MM.1S (cell line): ENCODE data around the gene CIZ1.

Experiments used
- DNase-seq: peaks from one replicate; pipeline ENCODE4 v3.0.0-alpha.2; 2015
- H2AFZ ChIP-seq: fragments of 300-600 bp; sonication (generic); 2 replicates; pipeline ENCODE4 v1.6.0; 2016; ENCODE audit warnings: antibody characterized with exemption, low read length
- H3F3A ChIP-seq: fragments of 300-600 bp; sonication (generic); 2 replicates; pipeline ENCODE4 v1.6.1; 2016; ENCODE audit warnings: mild to moderate bottlenecking, antibody characterized with exemption, low read length, moderate library complexity, mixed read lengths; ENCODE audit not compliant: insufficient read depth
- H3K27ac ChIP-seq: fragments of 300-600 bp; sonication (generic); 2 replicates; pipeline ENCODE4 v1.5.1; 2016; ENCODE audit warnings: mild to moderate bottlenecking, low read length
- H3K27me3 ChIP-seq: fragments of 300-600 bp; sonication (generic); replicated peaks from 2 replicates; pipeline ENCODE4 v1.6.0; 2016; ENCODE audit warnings: low read length; ENCODE audit not compliant: insufficient read depth
- H3K36me3 ChIP-seq: fragments of 300-600 bp; sonication (generic); replicated peaks from 2 replicates; pipeline ENCODE4 v1.6.1; 2016; ENCODE audit warnings: mild to moderate bottlenecking, low read length, mixed read lengths; ENCODE audit not compliant: insufficient read depth
- H3K4me1 ChIP-seq: fragments of 300-600 bp; sonication (generic); 2 replicates; pipeline ENCODE4 v1.6.1; 2016; ENCODE audit warnings: low read length, mixed read lengths
- H3K4me2 ChIP-seq: fragments of 300-600 bp; sonication (generic); 2 replicates; pipeline ENCODE4 v1.6.0; 2016; ENCODE audit warnings: low read depth, low read length
- H3K4me3 ChIP-seq: fragments of 300-600 bp; sonication (generic); 2 replicates; pipeline ENCODE4 v1.5.1; 2016; ENCODE audit warnings: low read length, mixed read lengths
- H3K79me2 ChIP-seq: fragments of 300-600 bp; sonication (generic); 2 replicates; pipeline ENCODE4 v1.6.1; 2016; ENCODE audit warnings: mixed run types, low read length, mixed read lengths
- H3K9ac ChIP-seq: fragments of 300-600 bp; sonication (generic); 2 replicates; pipeline ENCODE4 v1.6.1; 2016; ENCODE audit warnings: low read length, mixed read lengths
- H3K9me2 ChIP-seq: fragments of 300-600 bp; sonication (generic); replicated peaks from 2 replicates; pipeline ENCODE4 v1.6.1; 2016; ENCODE audit warnings: mild to moderate bottlenecking, low read length, mixed read lengths; ENCODE audit not compliant: insufficient read depth
- H3K9me3 ChIP-seq: fragments of 300-600 bp; sonication (generic); replicated peaks from 2 replicates; pipeline ENCODE4 v1.6.1; 2016; ENCODE audit warnings: mild to moderate bottlenecking, low read length, mixed read lengths; ENCODE audit not compliant: insufficient read depth
- H4K20me1 ChIP-seq: fragments of 300-600 bp; sonication (generic); 2 replicates; pipeline ENCODE4 v1.6.1; 2016; ENCODE audit warnings: mild to moderate bottlenecking, low read length, moderate library complexity, mixed read lengths; ENCODE audit not compliant: insufficient read depth
- EZH2 ChIP-seq: fragments of 300-600 bp; sonication (generic); optimal IDR thresholded peaks from 2 replicates; pipeline ENCODE3; 2017; ENCODE audit warnings: low read depth, mild to moderate bottlenecking, antibody characterized with exemption, low read length, mixed read lengths
- EZH2phosphoT487 ChIP-seq: fragments of 300-600 bp; sonication (generic); IDR thresholded peaks from 2 replicates; pipeline ENCODE4 v1.6.1; 2018; ENCODE audit warnings: antibody characterized with exemption, low read length
- TF ChIP-seq, protein P1 (sequence below): fragments of 300-600 bp; sonication (generic); IDR thresholded peaks from 2 replicates; pipeline ENCODE4 v1.5.1; 2016; ENCODE audit warnings: antibody characterized with exemption, low read length, mixed read lengths

CIZ1 gene

DNA sequence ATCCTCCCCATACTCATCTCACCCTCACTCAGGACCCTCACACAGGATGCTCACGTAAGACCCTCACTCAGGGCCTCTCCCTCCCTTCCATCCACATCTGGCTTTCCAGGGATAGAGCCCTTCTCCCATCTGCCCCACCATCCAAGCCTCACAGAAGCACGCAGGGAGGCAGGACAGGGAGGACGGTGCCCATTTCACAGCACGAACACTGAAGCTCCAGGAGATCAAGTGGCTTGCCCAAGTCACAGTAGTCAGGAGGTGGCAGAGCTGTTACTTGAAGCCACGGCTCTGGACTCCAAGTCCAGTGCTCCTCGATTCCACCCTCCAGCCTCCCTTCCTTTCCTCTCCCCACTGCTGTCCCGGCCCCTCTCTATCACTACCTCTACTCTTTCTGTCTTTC, 33.5 kb upstream of the CIZ1 start:
- TF ChIP-seq, protein P1, sequence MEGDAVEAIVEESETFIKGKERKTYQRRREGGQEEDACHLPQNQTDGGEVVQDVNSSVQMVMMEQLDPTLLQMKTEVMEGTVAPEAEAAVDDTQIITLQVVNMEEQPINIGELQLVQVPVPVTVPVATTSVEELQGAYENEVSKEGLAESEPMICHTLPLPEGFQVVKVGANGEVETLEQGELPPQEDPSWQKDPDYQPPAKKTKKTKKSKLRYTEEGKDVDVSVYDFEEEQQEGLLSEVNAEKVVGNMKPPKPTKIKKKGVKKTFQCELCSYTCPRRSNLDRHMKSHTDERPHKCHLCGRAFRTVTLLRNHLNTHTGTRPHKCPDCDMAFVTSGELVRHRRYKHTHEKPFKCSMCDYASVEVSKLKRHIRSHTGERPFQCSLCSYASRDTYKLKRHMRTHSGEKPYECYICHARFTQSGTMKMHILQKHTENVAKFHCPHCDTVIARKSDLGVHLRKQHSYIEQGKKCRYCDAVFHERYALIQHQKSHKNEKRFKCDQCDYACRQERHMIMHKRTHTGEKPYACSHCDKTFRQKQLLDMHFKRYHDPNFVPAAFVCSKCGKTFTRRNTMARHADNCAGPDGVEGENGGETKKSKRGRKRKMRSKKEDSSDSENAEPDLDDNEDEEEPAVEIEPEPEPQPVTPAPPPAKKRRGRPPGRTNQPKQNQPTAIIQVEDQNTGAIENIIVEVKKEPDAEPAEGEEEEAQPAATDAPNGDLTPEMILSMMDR: no peak
- TF ChIP-seq EZH2phosphoT487 (no peak), EZH2 (no peak)
- Histone ChIP-seq H3F3A (no peaks in the 10 kb centered on the region), H2AFZ (no peak overlapping the region), H3K4me2 (no peak overlapping the region), H3K27ac (no peak overlapping the region), H3K79me2 (no peaks in the 10 kb centered on the region), H3K9me3 (no peaks in the 10 kb centered on the region), H3K36me3 (no peaks in the 10 kb centered on the region), H3K9ac (no peak overlapping the region), H3K4me3 (no peak overlapping the region), H3K4me1 (no peaks in the 10 kb centered on the region), H4K20me1 (no peaks in the 10 kb centered on the region), H3K27me3 (peaks cover 58% of the 10 kb centered on the region), H3K9me2 (no peaks in the 10 kb centered on the region)
- DNase-seq: no peak

DNA sequence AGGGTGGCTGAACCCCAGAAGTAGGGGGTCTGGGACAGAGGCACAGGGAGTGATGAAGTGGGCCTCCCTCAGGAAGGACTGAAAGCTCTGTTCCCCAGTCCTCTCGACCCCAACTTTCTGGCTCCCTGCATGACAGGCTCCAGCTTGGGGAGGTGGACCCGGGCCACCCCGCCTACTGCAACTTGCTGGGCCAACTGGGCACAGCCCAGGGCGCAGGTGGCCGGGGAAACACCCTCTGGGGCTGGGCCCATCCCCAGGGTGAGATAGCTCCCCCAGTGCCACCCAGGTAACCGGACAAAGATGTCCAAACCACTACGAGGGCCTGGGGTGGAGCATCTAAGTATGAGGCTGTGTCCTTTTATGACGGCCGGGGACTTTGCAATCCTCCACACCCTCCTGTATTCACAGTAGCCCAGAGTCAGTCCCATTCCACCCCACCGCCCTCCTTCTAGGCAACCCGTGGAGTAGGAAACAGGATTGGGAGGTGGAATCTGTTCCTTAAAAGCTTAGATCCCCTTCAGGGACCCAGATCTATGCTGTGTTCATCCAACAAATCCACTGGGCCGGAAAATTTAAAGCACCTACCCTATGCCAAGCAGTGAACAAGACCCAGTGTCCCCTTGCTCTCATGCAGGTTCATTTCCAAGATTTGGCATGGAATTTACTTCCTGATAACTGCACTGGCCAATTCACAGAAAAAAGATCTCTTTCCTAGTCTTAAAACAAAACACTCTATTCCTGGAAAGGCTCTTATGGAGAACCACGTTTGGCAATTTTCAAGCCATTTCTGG, 31.7 kb upstream of the CIZ1 start:
- Histone ChIP-seq H3K27me3 (peaks cover 62% of the 10 kb centered on the region), H3K9me2 (no peaks in the 10 kb centered on the region), H3K4me3 (no peak overlapping the region), H3F3A (no peaks in the 10 kb centered on the region), H3K4me2 (no peak overlapping the region), H3K9me3 (no peaks in the 10 kb centered on the region), H3K27ac (no peak overlapping the region), H3K79me2 (no peaks in the 10 kb centered on the region), H3K36me3 (no peaks in the 10 kb centered on the region), H4K20me1 (no peaks in the 10 kb centered on the region), H3K4me1 (peaks cover 3% of the 10 kb centered on the region; the same call in 1 of the 2 replicates), H3K9ac (no peak overlapping the region), H2AFZ (no peak overlapping the region)
- TF ChIP-seq EZH2: no peak
- TF ChIP-seq, protein P1: no peak
- DNase-seq: no peak

DNA sequence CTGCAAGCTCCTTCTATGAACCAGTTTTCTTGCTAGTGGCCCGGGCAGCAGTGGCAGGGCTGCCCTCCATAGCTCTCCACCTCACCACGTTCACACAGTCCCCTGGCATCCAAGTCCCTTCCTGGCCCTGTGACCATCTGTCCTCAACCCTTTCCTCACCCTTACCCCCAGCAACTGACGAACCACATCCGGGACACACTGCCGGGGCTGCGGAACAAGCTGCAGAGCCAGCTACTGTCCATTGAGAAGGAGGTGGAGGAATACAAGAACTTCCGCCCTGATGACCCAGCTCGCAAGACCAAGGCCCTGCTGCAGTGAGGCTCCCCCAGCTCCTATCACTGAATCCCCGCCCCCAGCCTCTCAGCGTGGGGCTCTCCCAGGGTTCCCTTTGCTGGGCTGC, 30.7 kb upstream of the CIZ1 start:
- no peaks in the 10 kb centered on the region for H3K79me2 ChIP-seq
- DNase-seq: no peak
- H3K9me3 ChIP-seq: no peaks in the 10 kb centered on the region
- no peak overlapping the region for H3K27ac ChIP-seq
- H3K4me1 ChIP-seq: peaks cover 4% of the 10 kb centered on the region; the same call in 1 of the 2 replicates
- H3K36me3 ChIP-seq: no peaks in the 10 kb centered on the region
- H3K9me2 ChIP-seq: no peaks in the 10 kb centered on the region
- no peak overlapping the region for H2AFZ ChIP-seq
- TF ChIP-seq, protein P1: no peak
- no peak overlapping the region for H3K4me3 ChIP-seq
- H3K9ac ChIP-seq: no peak overlapping the region
- H3F3A ChIP-seq: no peaks in the 10 kb centered on the region
- no peaks in the 10 kb centered on the region for H4K20me1 ChIP-seq
- peaks cover 62% of the 10 kb centered on the region for H3K27me3 ChIP-seq
- no peak overlapping the region for H3K4me2 ChIP-seq
